ENCODE data around the gene CAPN3.

GRCh38 chr15:42392309-42393024 is 33.2 kb downstream of the CAPN3 start:
- TF ChIP-seq CTCF (IDR thresholded peaks at IDR 0.05 in 4 of 5, conservative IDR thresholded peaks at IDR 0.05 in 1 of 5) (no peak), POLR2A (IDR thresholded peaks at IDR 0.05) (no peak)
